Ecto neural progenitor cell (in vitro differentiated cells): ENCODE measurements around the gene EPHB1.
"Not testable (repeated sequence)": the region's sequence is repeated elsewhere in the genome, so short reads cannot be mapped to it uniquely, and the experiment has no call there.

Experiments
- DNase-seq: peaks from one replicate; pipeline ENCODE4 v3.0.0-alpha.2; 2018; ENCODE audit warnings: low spot score

EPHB1 gene

DNA sequence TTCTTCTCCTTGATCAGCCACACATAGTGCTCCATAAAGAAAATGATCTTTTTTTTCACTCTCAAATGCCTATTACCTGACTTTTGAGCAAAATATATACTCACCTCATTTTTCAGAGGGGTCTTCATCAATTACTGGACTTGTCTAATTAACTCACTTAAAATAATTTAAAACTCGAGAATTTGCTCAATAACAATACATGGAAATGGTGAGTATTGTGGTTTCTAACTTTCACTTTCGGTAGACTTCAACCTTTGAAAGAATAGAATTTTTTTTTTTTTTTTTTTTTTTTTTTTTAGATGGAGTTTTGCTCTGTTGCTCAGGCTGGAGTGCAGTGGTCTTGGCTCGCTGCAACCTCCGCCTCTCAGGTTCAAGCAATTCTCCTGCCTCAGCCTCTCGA lies 17.7 kb upstream of the EPHB1 start:
- no peak for DNase-seq

DNA sequence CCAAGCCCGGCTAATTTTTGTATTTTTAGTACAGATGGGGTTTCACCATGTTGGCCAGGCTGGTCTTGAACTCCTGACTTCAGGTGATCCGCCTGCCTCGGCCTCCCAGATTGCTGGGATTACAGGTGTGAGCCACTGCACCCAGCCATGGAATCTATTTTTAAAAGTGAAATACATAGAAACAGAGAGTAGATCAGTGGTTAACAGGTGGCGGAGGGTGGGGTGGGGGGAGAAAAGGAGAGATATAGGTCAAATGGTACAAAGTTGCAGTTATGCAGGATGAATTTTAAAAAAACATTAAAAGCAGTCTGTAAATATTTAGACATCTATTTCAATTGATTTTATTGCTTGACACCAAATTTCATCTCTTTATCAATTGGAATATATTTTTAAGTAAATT lies 6.8 kb upstream of the EPHB1 start:
- not testable (repeated sequence) for DNase-seq

DNA sequence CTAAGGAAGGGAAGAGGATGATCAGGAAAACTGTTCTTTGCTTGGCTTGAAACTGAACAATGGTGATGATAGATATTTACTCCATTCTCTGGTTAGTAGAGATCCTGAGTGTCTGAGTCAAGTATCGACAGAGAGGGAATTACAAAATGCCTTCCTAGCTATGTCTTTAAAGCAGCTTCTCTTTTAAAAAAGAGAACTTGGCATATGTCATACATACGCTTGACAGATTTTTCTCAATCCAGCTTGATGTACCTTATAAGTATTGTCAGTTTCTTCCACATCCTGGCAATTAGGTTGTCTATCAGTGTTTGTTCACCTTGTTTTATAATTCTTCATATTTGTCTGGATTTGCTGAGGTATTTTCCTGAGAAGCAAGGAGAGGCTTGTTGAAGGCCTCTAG lies 5.0 kb upstream of the EPHB1 start:
- DNase-seq = no peak

DNA sequence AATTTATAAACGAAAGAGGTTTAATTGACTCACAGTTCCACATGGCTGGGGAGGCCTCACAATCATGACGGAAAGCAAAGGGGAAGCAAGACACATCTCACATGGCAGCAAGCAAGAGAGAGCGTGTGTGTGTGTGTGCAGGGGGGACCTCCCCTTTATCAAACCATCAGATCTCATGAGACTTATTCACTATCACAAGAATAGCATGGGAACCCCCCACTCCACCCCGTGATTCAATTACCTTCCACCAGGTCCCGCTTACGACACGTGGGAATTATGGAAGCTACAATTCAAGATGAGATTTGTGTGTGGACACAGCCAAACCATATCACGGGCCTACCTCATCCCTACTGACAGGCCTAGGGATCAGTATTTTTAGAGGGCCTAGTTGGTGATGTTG lies 3.1 kb upstream of the EPHB1 start:
- DNase-seq = peak; percentile 32

DNA sequence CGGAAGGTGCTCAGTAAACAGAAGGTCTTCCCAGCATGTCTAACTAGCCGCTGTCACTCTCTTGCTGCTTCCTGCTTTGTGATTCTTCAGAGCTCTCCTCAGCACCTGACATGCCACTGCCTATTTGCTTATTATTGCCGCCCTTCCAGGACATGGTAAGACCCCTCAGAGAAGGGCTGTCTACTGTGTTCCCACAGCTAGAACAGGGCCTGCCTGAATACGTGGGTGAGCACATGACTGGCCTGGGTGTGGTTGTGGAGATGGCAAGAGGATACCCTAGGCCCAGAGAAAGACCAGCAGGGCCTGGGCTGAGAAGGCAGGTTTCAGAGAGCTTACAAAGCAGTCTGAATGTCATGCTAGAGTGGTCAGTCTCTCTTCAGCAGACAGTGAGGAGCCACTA lies 2.4 kb upstream of the EPHB1 start:
- DNase-seq = peak; percentile 27

DNA sequence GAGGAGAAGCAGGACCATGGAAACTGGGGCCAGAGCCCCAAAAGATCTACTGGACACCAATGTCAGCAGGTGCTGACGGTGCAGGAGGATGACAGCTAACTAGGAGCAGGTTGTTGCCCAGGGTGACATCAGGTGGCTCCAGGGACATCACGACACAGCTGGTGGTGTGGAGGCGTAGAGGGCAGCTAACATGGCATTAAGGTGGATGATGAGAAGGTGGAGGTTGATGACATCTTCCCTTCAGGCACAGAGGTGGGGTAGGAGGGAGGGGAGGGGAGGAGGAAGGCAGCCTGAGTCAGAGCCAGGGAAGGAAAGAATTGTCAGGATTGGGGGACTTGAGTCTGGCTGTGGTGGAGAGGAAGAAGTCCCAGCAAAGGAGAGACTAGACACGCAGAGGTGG lies 1.5 kb upstream of the EPHB1 start:
- peak; percentile 34 for DNase-seq

DNA sequence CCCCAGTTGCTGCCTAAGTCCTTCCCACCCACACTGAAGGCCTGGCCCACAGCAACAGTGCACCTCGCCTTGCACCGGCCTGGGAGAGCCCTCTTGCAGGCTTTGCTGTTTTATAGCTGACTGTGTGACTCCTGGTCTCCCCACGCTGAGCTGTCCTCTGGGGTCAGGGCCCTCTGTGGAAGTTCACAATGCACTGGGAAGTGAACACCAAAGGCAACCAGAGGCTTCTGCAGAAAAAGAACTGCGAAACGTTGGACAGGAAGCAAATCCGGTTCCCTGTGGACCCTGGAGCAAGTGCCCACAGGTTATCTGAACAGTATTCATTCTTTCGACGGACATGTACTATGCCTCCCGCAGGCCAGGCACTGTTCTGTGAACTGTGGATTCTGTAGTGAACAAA lies 737 bp upstream of the EPHB1 start:
- DNase-seq = peak; percentile 41

DNA sequence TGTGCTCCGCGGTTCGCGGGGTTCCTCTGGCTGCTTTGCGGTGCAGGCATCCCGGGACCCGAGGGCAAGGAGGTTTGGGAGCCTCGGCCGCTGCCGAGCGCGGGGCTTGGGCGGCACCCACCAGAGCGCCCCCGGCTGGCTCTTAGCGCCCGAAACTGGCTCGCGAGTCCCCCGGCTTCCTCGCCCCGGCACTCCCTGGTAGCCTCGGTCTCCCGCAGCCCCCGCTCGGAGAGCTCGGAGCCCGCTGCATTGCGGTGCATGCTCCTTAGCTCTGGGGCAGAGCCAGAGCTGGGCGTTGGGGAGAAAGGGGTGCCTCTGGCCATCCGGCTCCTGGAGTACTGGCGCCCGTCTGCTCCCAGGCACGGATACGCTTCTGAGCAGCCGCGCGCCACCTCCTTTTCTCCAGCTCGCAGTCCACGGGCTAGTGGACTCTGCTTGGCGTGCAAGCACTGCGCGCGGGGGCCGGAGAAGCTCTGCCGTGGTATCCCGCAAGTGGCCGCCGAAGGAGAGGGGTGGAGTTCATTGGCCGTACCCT lies 753 bp downstream of the EPHB1 start:
- peak; percentile 73 for DNase-seq

DNA sequence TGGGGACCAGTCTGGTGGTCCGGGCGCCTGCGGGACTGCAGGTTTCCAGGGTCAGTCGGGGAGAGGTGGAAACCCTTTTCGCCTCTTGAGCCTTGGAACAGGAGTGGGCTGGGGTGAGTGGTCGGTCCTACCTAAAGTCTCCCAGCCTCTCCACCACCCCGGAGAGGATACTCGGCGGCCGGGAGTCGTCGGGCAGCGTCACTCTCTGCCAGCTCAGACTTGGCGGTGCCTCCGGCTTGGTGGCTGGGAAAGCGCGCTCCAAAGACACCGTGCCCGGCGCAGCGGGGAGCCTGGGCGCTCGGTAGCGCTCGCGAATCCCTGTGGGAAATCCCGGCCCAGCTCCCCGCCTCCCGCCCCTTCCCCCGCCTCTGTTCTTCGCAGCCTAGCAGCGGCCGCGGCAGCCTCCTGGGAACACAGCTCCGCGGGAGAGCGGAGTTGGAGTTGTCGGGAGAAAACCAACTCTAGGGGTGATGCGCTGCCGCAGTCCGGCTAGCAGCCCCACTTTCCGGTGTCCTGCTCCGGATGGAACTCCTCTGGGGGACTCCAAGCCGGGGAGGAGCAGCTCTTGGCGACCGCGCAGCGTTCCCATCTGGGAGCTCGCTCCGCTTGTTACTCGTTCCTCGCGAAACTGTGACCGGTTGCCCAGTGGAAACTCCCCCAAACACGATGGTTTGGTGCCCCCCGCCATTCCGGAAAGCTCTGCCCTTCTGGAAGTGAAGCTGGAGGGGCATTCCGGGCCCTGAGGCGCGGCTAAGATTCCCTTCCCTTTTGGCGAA lies 1.4 kb downstream of the EPHB1 start:
- DNase-seq = peak; percentile 80

DNA sequence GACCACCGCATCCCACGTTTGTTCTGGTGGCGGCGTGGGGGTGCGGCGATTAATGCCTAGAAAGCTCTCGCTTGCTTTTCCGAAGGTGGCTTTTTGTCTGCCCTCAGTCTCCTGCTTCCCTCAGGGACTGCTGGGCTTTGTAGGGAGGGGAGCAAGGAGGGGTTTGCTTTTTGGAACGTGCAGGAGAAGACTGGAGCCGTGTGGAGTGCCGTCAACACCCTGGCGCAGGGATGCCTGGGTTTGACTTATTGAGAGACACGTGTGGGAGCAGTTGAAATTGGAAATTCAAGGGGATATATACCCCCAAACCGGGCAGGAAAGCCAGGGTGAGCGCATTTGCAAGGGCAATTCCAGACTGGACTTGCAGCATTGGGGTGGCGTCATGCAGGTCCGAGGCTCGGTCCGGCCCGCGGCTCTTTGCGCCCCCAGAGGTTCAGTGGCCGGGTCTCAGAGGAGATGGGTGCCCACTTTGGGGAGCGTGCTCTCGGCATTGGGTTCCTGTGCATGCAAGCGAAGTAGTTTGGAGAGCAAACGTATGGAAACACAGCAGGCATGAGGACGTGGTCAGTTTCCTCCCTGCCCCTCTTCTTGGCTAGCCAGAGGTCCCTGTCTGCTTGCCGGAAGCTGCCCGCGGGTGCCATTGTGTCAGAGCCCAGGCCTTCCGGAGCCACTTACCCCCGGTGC lies 2.1 kb downstream of the EPHB1 start:
- peak; percentile 58 for DNase-seq

DNA sequence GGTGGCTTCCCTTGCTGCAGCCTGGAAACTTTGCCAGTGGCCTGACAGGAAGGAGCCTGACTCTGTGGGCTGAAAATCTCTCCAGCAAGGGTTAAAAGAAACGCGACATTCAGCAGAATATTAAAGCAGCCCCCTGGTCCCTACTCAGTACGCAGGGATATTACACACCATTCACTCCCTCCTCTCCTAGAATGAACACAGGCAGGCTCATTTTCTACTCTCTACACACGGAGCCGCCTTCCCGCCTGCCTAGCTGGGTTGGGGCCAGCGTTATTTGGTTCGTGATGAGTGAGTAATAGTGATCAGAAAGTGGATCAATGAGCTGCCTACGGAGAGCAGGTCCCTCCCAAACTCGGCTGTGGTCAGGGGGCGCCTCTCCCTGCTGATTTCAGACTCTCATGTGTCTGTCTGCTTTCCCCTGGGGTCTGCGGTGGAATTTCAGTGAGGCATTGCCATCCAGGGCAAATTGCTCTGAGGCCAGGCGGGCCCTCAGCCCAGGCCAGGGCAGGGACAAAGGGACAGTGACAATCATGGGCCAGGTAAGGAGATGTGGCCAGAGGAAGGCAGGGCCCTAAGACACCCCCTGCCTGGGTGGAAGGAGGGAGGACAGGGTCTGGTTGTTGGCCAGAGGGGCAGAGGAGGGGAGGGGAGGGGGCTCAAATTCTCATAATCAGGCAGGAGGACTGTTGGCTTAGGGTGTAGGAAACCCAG lies 2.8 kb downstream of the EPHB1 start:
- DNase-seq = peak; percentile 49

DNA sequence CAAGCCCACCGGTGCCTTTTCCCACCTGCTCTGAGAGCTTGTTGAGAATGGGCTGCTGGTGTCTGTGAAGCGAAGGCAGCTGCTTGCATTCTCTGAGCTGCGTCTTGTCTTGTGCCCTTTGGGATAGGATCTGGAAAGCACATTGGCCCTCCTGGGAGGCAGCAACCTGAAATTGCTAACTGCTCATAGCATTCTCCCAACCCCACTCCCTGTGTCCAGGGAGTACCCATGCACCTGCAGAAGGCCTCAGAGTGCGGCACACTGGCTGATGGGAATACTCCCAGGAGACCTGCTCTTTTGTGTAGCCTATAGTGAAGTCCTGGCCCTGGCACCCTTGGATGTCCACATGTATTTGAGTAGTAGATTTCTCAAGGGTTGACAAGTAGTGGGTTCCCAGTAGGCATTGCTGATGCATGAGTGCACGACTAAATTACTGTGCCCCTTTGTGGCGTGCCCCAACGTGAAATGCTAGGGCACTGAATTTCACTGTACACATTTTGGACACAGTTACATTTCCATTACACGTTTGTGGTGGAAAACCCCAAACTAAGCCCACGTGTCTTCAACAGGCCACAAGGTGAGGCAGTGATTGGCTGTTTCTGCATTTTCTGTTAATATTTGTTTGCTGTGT lies 3.7 kb downstream of the EPHB1 start:
- peak; percentile 34 for DNase-seq

DNA sequence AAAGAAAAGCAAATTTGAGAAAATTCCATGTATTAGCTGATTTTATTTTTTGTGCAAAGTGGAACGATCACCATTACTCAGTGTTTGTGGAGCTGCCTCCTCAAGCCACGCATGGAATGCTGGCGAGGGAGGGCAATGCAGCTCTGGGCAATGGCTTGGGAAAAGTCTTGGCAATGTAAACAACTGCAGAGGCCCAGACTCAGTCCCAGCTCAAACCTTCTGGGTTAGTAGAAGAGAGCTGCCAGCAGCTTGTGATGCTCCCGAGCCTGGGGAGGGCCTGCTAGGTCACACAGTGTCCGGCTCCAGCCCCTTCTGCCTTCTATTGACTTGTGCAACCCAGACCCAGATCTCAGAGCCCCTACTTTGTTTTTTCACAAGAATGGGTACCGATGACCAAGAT lies 4.3 kb downstream of the EPHB1 start:
- DNase-seq = peak; percentile 39

DNA sequence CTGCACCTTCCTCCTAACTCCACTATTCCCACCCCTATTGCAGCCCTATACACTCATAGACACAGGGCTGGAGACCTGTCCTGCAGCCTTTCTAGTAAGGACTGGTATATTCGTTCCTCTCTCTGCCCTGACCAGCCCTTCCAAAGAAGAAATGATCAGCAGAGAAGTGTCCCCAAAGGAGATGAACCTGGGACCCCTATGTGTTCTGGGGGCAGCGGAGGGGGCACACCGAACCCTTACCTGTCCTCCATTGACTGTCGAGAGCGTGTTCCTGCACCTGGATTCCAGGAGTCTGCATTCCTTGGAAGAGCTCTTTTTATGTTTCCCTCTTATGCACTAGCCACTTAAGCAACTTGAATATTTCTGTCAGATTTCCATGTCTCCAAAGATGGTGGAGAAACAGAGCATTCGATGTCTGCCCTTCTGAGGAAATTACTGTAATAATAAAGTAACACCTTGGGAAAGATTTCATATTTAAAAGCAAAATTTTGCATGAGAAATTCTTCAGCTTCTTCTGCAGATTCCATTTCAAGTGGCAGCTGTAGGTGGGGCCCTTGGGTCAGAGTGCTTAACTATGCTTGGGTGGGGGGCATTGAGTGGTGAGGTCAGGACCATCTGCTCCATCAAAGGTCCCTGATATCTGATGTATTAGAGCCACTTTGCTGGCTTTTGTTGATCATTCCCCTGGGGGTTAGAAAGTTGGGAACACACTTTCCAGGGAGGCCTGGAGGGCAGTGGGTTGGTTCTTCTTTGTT lies 6.3 kb downstream of the EPHB1 start:
- DNase-seq = no peak

DNA sequence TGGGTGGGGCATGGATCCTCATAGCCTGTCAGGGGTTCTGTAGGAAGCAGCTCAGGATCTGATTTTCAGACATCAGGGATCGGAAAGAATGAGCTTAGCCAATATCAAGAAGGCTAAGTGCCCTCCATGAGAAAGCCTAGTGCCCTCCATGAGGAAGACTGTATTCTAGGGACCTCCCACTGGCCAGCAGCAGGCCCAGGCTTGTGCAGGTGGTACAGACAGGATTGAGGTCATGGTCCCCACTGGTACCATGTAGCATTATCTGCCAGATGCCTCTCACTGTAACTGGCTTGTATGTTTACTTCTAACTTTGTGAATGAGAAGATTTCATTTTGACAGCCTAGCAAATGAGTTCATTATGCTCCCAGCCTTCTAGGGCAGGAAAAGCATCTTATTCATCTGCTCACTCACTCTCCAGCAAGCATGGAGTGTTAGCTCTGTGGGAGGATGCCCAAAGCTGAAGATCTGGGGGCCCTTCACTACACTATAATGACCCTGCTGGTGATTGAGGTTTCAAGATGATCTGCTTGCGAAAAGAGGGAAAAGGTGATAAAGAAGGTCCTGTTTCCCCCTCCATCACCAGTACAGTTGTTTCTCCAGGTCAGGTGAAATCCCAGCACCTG lies 7.5 kb downstream of the EPHB1 start:
- no peak for DNase-seq

DNA sequence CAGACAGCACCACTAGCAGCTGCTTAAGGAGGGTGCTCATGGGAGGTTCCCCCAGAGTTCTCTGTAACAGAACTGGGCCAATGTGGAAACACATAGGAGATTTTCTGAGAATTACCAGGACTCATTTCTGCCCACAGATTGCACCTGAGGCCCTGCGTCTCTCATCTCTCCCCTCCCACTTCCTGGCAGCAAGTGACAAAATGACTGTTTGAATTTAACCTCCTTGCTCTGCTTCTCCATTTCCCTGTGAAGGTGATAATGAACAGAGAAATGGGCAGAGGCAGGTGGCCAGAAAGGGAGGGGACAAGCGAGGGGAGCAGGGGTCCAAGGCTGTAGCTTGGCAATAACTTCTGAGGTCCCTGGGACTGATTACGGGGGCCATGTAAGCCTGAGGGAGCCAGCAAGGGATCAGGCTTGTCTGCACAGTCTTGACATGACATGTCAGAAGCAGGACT lies 8.0 kb downstream of the EPHB1 start:
- no peak for DNase-seq

DNA sequence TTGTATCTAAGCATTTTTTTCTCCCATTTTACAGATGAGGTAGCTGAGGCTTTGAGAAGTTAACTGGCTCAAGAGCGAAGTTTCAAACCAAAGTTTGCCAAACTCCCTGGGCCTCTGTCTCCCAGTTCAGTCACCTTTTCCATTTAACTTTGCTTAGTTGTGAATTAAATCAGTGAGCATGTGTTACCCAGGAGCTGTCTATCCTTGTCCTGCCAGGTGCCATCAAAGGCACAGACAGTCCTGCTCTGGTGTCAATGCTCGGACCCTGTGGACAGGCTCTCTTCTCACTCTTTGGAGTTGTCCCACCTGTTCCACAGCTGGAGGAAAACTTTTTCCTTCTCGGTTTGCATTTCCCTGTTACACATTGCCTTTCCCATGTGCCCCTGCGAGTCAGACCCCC lies 8.6 kb downstream of the EPHB1 start:
- no peak for DNase-seq

DNA sequence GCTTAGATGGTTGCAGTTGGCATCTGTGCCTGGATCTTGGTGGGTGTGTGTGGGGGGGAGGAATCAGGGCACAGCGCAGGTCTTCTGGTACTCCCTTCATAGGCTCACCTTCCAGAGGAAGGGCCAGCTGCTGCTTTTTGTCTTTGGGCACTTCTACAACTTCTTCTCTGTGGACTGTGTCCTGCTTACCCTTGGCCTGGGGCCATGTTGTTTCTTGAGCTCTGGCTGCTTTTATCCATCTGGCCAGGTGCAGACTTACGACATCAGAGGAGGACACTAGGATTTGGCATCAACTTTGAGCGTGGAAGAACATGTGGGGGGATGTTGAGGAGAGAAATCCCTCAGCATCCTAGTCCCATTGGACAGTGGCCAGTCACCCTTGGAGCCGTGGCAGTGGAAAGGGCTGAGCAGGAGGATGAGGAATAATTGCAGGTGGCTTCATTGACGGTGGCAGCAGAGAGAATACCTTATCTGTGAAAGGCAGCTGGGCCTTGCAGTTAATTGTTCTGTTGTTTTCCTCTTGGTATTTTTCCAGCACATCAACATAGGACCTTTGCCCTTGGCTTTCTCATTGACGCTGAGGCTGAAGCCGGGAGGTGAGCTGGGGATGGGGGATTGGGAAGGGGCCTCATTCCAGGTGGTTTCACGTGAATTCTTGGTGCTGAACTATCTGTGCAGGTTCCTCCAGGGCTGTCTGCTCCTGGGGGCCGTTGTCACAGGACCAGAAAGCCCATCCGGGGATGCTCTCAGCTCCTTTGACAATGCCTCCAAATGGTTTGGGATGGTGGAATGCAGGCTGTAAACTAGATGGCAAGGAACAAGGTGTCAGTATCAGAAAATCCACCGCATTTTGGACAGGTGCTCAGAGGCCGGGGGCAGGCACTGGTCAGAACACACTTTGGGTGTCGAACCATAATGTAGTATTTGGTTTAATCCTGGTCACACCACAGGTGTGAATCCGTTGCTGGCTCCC lies 9.7 kb downstream of the EPHB1 start:
- DNase-seq = no peak

DNA sequence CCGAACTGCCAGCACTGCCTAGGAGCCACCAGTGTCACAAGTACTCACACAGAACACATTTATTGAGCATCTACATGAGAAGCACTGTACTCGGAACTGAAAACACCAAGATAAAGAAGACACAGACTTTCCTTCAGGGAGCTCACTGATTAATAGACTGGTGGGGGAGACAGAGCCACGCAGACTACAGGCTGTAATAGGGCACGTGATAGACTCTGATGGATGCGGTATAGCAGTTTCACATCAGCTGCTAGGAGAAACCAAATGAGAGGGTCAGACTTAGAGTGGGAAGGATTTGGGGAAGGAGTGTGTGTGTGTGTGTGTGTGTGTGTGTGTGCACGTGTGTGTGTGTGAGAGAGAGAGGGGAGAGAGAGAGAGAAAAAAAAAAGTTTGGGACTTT lies 12.1 kb downstream of the EPHB1 start:
- DNase-seq = no peak

DNA sequence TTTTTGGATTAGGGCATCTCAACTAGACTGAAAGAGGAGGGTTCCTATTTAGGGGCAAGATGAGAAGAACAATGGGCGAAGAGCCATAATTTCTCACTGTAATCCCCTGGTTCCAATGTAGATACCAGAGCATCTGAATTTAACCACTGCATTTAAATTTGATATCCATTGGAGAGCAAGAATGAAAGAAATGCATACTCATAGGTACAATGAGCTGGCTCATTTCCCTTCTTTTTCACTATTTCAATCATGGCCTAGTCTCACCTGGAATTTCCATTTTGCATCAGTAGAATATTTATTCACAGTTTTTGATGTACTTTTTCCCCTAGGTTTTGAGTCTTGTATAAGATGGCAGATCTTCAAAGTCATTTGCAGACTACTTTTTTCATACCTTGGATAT lies 13.8 kb downstream of the EPHB1 start:
- DNase-seq = no peak
